CD1c-positive myeloid dendritic cell (primary cell): Measurements from ENCODE around the gene CHCHD3.

Experiments
- DNase-seq: peaks from one replicate; pipeline ENCODE4 v3.0.0-alpha.2; 2016; ENCODE audit errors: extremely low spot score

CHCHD3 gene

GRCh38 chr7:132743974-132744373 is 337.9 kb downstream of the CHCHD3 start:
- DNase-seq = no peak

DNA sequence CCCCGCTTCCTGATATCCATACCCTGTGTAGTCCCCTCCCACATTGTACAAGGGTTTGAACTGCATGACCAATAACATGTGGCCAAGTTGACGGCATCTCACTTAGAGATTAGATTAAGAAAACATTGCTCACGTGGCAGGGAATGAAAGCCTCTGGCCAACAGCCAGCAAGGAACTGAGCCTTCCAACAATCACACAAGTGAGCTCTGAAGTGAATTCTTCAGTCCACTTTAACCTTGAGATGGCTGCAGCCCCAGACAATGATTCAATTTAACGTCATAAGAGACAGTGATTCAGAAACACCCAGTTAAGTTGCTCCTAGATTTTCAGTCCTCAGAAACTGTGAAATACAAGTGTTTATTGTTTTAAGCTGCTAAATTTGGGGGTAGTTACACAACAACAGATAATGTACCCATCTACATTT is 339.7 kb downstream of the CHCHD3 start:
- DNase-seq = no peak

GRCh38 chr7:132740176-132740575 is 341.7 kb downstream of the CHCHD3 start:
- DNase-seq = no peak

DNA sequence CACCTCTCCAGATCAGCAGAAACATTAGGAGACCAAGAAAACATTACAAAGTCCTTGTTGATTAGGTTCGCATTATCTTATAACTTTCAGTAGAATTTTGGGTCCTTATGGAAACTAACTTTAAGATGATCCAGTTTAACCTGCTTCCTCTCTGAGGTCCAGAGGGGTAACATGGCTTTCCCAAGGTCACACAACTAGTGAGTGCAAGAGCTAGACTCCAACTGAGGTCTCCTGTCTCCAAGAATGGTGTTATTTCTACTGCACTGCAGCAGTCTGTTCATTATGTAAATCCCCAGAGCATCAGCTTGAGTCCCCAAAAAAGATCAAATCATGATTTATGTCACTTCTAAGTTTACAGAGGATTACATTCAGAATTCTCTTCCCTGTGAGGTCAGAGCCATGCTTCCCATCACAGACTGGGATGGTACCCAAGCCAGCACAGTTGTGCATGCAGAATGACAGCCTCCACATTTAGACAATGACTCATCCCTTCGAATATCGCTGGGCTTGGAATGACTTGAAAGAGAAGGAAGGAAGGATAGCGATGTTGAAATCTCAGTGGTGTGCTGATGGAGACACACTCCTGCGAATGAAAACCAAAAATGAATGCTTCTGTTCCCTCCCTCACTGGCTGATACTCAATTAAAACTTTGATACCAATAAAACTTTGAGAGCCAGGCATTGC is 342.5 kb downstream of the CHCHD3 start:
- DNase-seq = no peak

DNA sequence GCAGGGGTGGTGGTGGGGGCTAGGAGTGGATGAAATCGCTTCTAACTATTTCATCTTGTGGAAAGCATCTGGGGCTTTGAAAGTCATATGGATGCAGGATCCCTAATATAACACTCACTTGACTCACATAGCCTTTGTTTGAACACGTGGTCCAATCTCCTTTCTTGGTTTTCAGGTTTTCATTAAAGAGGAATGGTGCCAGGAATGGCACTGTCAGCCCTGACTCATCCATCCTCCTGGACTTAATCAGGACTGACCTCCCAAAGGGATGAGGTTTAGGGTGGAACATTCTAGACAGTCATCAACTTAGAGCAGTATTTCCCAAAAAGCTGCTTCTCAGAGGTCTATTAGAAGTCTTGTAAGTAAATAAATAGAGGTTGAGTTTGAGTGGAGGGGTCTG is 343.6 kb downstream of the CHCHD3 start:
- no peak for DNase-seq

GRCh38 chr7:132735476-132735875 is 346.4 kb downstream of the CHCHD3 start:
- DNase-seq = no peak
